Ectodermal cell (in vitro differentiated cells): ENCODE results near the gene C22orf23.

Experiments
- H3K27ac ChIP-seq: 2 replicates; pipeline ENCODE4 v1.7.0; 2013; ENCODE audit warnings: mild to moderate bottlenecking, low read depth, low read length; ENCODE audit not compliant: insufficient read depth, poor library complexity, severe bottlenecking
- H3K27me3 ChIP-seq: 2 replicates; pipeline ENCODE4 v1.7.0; 2013; ENCODE audit warnings: mild to moderate bottlenecking, low read length; ENCODE audit not compliant: insufficient read depth, control insufficient read depth, poor library complexity, severe bottlenecking
- H3K36me3 ChIP-seq: one replicate; pipeline ENCODE4 v1.7.0; 2013; ENCODE audit warnings: low read length; ENCODE audit not compliant: control insufficient read depth, insufficient read depth
- H3K4me1 ChIP-seq: one replicate; pipeline ENCODE4 v1.7.0; 2013; ENCODE audit warnings: low read length; ENCODE audit not compliant: control insufficient read depth, insufficient read depth
- H3K4me3 ChIP-seq: 2 replicates; pipeline ENCODE4 v1.7.0; 2013; ENCODE audit warnings: low read depth, low read length, control low read depth; ENCODE audit not compliant: insufficient read depth
- H3K9me3 ChIP-seq: 2 replicates; pipeline ENCODE4 v1.7.0; 2013; ENCODE audit warnings: mild to moderate bottlenecking, low read length, moderate library complexity; ENCODE audit not compliant: control insufficient read depth
- WGBS, 2 experiments: methylation state at CpG; one replicate each; pipeline ENCODE4 v1.1.7; 2013; ENCODE audit warnings: missing lambda C conversion rate in 2 of 2; 5-methylcytosine and 5-hydroxymethylcytosine counted together

C22orf23 gene

DNA sequence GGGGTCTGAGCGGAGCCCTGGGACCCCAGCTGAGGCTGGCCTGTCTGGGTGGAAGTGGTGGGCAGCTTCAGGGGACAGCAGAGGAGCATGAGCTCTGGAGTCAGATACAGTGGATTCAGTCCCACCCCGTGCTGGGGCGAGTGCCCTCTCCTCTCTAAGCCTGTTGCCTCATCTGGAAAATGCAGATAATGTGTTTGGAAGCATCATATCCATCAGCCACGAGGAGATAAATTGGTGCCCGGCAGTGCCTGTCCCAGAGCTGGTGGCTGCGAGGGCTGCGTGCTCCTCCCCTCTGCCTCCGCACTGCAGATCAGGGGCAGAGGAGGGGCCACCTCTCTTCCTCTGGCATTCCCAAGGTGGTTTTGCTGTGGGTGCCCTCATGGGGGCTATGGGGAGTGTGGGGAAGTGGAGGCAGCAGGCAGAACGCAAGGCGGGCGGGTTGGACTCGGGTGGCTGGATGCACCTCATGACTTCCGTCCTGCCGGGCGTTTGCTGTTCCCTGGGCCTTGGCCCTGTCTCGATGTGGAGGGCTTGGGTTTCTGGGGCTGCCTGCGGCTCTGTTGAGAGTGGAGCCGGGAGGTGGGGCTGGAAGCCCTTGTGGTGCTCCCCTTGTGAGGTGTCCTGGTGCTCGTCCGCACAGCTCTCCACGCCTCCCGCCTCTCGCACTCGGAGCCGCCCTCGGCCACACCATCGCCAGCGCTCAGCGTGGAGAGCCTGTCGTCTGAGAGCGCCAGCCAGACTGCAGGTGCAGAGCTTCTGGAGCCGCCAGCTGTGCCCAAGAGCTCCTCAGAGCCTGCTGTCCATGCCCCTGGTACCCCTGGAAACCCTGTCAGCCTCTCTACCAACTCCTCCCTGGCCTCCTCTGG is 26.4 kb downstream of the C22orf23 start:
- H3K36me3 ChIP-seq, result no peaks in the 10 kb centered on the region
- 94% methylated on average over 32 of the region's 32 CpGs for WGBS, 2 experiments

GRCh38 chr22:37926358-37926757 is 27.0 kb downstream of the C22orf23 start:
- Histone ChIP-seq H3K4me3 (no peak overlapping the region), H3K27ac (no peak overlapping the region), H3K9me3 (no peaks in the 10 kb centered on the region), H3K36me3 (no peaks in the 10 kb centered on the region), H3K4me1 (no peaks in the 10 kb centered on the region), H3K27me3 (no peaks in the 10 kb centered on the region)
- 94 to 95% methylated on average over 7 of the region's 7 CpGs for WGBS, 2 experiments

More for the DNA sequence above, 26.4 kb downstream of the C22orf23 start:
- no peak overlapping the region for H3K27ac ChIP-seq
- no peaks in the 10 kb centered on the region for H3K9me3 ChIP-seq
- H3K4me1 ChIP-seq, result no peaks in the 10 kb centered on the region
- no peak overlapping the region for H3K4me3 ChIP-seq
- no peaks in the 10 kb centered on the region for H3K27me3 ChIP-seq

GRCh38 chr22:37925767-37926166 is 27.6 kb downstream of the C22orf23 start:
- 95 to 96% methylated on average over 15 of the region's 15 CpGs for WGBS, 2 experiments
- H3K36me3 ChIP-seq, result no peaks in the 10 kb centered on the region

GRCh38 chr22:37925330-37925729 is 28.1 kb downstream of the C22orf23 start:
- Histone ChIP-seq H3K27ac (no peak overlapping the region), H3K4me1 (no peaks in the 10 kb centered on the region), H3K27me3 (no peaks in the 10 kb centered on the region), H3K9me3 (no peaks in the 10 kb centered on the region), H3K36me3 (no peaks in the 10 kb centered on the region), H3K4me3 (no peak overlapping the region)
- WGBS, 2 experiments, result 88% methylated on average over 3 of the region's 3 CpGs

More at GRCh38 chr22:37925767-37926166, 27.6 kb downstream of the C22orf23 start:
- Histone ChIP-seq H3K27me3 (no peaks in the 10 kb centered on the region), H3K4me3 (no peak overlapping the region), H3K27ac (no peak overlapping the region), H3K4me1 (no peaks in the 10 kb centered on the region), H3K9me3 (no peaks in the 10 kb centered on the region)

- Histone ChIP-seq H3K27me3 (no peaks in the 10 kb centered on the region), H3K4me3 (no peak overlapping the region), H3K27ac (no peak overlapping the region), H3K4me1 (no peaks in the 10 kb centered on the region), H3K9me3 (no peaks in the 10 kb centered on the region), H3K36me3 (no peaks in the 10 kb centered on the region)
- 93 to 96% methylated on average over 18 of the region's 18 CpGs for WGBS, 2 experiments
Observed at GRCh38 chr22:37924386-37925065, 28.9 kb downstream of the C22orf23 start.

GRCh38 chr22:37923927-37924326 is 29.5 kb downstream of the C22orf23 start:
- no peaks in the 10 kb centered on the region for H3K9me3 ChIP-seq
- no peak overlapping the region for H3K4me3 ChIP-seq
- H3K27me3 ChIP-seq, result no peaks in the 10 kb centered on the region
- H3K36me3 ChIP-seq, result peaks cover 2% of the 10 kb centered on the region
- no peaks in the 10 kb centered on the region for H3K4me1 ChIP-seq
- no peak overlapping the region for H3K27ac ChIP-seq
- WGBS, 2 experiments, result 91 to 94% methylated on average over 4 of the region's 4 CpGs

GRCh38 chr22:37922191-37922590 is 31.2 kb downstream of the C22orf23 start:
- Histone ChIP-seq H3K27me3 (no peaks in the 10 kb centered on the region), H3K9me3 (no peaks in the 10 kb centered on the region), H3K27ac (no peak overlapping the region), H3K4me1 (no peaks in the 10 kb centered on the region), H3K4me3 (no peak overlapping the region), H3K36me3 (peaks cover 8% of the 10 kb centered on the region)
- 93 to 96% methylated on average over 11 of the region's 11 CpGs for WGBS, 2 experiments

GRCh38 chr22:37920126-37920525 is 33.3 kb downstream of the C22orf23 start:
- no peaks in the 10 kb centered on the region for H3K27me3 ChIP-seq
- whole genome bisulfite sequencing, 2 experiments, result 92 to 95% methylated on average over 5 of the region's 5 CpGs
- no peaks in the 10 kb centered on the region for H3K9me3 ChIP-seq
- peaks cover 8% of the 10 kb centered on the region for H3K36me3 ChIP-seq
- H3K4me3 ChIP-seq, result no peak overlapping the region
- H3K4me1 ChIP-seq, result no peaks in the 10 kb centered on the region
- no peak overlapping the region for H3K27ac ChIP-seq

GRCh38 chr22:37918580-37919270 is 34.7 kb downstream of the C22orf23 start:
- Histone ChIP-seq H3K9me3 (no peaks in the 10 kb centered on the region), H3K4me1 (no peaks in the 10 kb centered on the region), H3K27ac (no peak overlapping the region), H3K4me3 (no peak overlapping the region), H3K27me3 (no peaks in the 10 kb centered on the region), H3K36me3 (peaks cover 8% of the 10 kb centered on the region)
- WGBS, 2 experiments, result 93 to 94% methylated on average over 25 of the region's 25 CpGs
